ENCODE measurements around the gene SPINT2. TPM values are rescaled to one million over a fixed set of nuclear protein-coding genes. Genes with fewer than 3 reads are reported as not detected.

Gene SPINT2
- total RNA-seq, 1 donor from 2014 or later, result 89.5 TPM

GRCh38 chr19:38267761-38268483, 3.5 kb downstream of the SPINT2 start:
- DNase-seq, result no peak

- DNase-seq, result no peak
These were observed 4.2 kb downstream of the SPINT2 start for GRCh38 chr19:38268539-38268938.

- DNase-seq, result no peak
These were observed 6.3 kb downstream of the SPINT2 start for GRCh38 chr19:38270587-38271167.

GRCh38 chr19:38273499-38273898, 9.1 kb downstream of the SPINT2 start:
- DNase-seq, result no peak

GRCh38 chr19:38274739-38275138, 10.4 kb downstream of the SPINT2 start:
- no peak for DNase-seq

- no peak for DNase-seq
These were observed 12.7 kb downstream of the SPINT2 start for GRCh38 chr19:38276942-38277517.

- peak; percentile 58 for DNase-seq
These were observed 13.2 kb downstream of the SPINT2 start for GRCh38 chr19:38277549-38277948.

- no peak for DNase-seq
These were observed 13.8 kb downstream of the SPINT2 start for GRCh38 chr19:38277969-38278680.

GRCh38 chr19:38278751-38279150, 14.4 kb downstream of the SPINT2 start:
- DNase-seq, result no peak

GRCh38 chr19:38280030-38280921, 15.9 kb downstream of the SPINT2 start:
- DNase-seq, result no peak

- no peak for DNase-seq
These were observed 17.6 kb downstream of the SPINT2 start for GRCh38 chr19:38281811-38282566.

- no peak for DNase-seq
These were observed 18.9 kb downstream of the SPINT2 start for GRCh38 chr19:38283271-38283670.

- no peak for DNase-seq
These were observed 20.0 kb downstream of the SPINT2 start for GRCh38 chr19:38284422-38284821.

GRCh38 chr19:38285567-38285966, 21.2 kb downstream of the SPINT2 start:
- DNase-seq, result no peak

GRCh38 chr19:38287604-38288003, 23.2 kb downstream of the SPINT2 start:
- DNase-seq, result no peak

- DNase-seq, result peak; percentile 64
These were observed 23.9 kb downstream of the SPINT2 start for GRCh38 chr19:38288123-38288855.

- no peak for DNase-seq
These were observed 25.6 kb downstream of the SPINT2 start for GRCh38 chr19:38289955-38290354.

- peak; percentile 59 for DNase-seq
These were observed 26.3 kb downstream of the SPINT2 start for GRCh38 chr19:38290631-38291147.

GRCh38 chr19:38291855-38292254, 27.5 kb downstream of the SPINT2 start:
- no peak for DNase-seq

- no peak for DNase-seq
These were observed 28.9 kb downstream of the SPINT2 start for GRCh38 chr19:38293281-38293680.

Data from tongue (tissue), 2 donors.